ENCODE measurements around the gene SLC49A3.
"Not testable (repeated sequence)": the region's sequence is repeated elsewhere in the genome, so short reads cannot be mapped to it uniquely, and the experiment has no call there.

Gene SLC49A3

DNA sequence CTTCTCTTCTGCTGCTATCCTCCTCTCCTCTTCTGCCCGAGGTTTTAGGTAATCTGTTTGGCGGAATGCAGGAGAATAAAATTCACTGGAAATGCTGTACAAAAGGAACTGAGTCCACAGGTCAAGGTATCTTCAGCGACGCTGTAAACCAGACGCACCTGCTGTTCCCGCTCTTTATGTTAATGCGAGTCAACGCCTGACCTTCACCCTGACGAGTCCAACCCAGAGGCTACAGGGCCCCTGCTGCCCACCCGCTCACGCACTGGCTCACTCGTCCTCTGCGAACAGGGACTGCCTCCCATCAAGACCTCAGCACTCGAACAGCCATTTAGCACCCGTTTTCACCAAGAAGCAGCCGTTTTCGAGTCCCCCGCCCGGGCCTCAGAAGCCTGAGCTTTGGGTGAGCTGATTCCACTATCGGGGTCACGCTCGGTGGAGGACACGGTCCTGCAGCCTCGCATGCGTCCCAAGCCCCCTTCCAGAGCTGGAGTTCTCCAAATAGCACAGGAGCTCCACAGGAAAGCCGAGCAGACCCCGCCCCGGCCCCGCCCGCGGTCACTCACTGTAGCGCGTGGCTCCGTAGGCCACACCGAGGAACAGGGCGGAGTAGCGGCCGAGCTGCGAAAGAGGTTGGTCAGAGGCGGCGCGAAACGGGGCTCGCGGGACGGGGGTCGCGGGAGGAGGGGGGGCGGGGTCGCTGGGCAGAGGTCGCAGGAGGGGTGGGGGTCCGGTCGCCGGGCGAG is 15.4 kb downstream of the SLC49A3 start:
- H3K27me3 ChIP-seq (ENCODE audit: low read length) = no peaks in the 10 kb centered on the region
- no peaks in the 10 kb centered on the region for H4K20me1 ChIP-seq (ENCODE audit: low read depth, low read length)
- no peak overlapping the region for H2AFZ ChIP-seq (ENCODE audit: low read depth, low read length, severe bottlenecking)
- peak overlapping the region; percentile 70 for H3K4me3 ChIP-seq (ENCODE audit: insufficient read depth, low read length, poor library complexity, severe bottlenecking)
- H3F3A ChIP-seq (ENCODE audit: insufficient read depth) = peaks cover 42% of the 10 kb centered on the region
- peak overlapping the region; percentile 66 for H3K4me2 ChIP-seq (ENCODE audit: low read depth, low read length, poor library complexity, severe bottlenecking)
- H3K36me3 ChIP-seq (ENCODE audit: low read length) = no peaks in the 10 kb centered on the region
- peak overlapping the region; percentile 89 for H3K9ac ChIP-seq (ENCODE audit: low read length)
- TF ChIP-seq EZH2phosphoT487 (conservative IDR thresholded peaks at IDR 0.05; ENCODE audit: low read length) = no peak
- TF ChIP-seq, protein P1, sequence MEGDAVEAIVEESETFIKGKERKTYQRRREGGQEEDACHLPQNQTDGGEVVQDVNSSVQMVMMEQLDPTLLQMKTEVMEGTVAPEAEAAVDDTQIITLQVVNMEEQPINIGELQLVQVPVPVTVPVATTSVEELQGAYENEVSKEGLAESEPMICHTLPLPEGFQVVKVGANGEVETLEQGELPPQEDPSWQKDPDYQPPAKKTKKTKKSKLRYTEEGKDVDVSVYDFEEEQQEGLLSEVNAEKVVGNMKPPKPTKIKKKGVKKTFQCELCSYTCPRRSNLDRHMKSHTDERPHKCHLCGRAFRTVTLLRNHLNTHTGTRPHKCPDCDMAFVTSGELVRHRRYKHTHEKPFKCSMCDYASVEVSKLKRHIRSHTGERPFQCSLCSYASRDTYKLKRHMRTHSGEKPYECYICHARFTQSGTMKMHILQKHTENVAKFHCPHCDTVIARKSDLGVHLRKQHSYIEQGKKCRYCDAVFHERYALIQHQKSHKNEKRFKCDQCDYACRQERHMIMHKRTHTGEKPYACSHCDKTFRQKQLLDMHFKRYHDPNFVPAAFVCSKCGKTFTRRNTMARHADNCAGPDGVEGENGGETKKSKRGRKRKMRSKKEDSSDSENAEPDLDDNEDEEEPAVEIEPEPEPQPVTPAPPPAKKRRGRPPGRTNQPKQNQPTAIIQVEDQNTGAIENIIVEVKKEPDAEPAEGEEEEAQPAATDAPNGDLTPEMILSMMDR (IDR thresholded peaks at IDR 0.05; ENCODE audit: insufficient read depth, low read length, poor library complexity, severe bottlenecking) = no peak
- no peaks in the 10 kb centered on the region for H3K9me2 ChIP-seq (replicated peaks; ENCODE audit: insufficient read depth, low read length)
- no peaks in the 10 kb centered on the region for H3K9me3 ChIP-seq (ENCODE audit: insufficient read depth, low read length)
- H3K79me2 ChIP-seq (ENCODE audit: insufficient read depth, low read length) = peaks cover 14% of the 10 kb centered on the region
- H3K27ac ChIP-seq (ENCODE audit: low read depth, low read length) = peak overlapping the region; percentile 61

DNA sequence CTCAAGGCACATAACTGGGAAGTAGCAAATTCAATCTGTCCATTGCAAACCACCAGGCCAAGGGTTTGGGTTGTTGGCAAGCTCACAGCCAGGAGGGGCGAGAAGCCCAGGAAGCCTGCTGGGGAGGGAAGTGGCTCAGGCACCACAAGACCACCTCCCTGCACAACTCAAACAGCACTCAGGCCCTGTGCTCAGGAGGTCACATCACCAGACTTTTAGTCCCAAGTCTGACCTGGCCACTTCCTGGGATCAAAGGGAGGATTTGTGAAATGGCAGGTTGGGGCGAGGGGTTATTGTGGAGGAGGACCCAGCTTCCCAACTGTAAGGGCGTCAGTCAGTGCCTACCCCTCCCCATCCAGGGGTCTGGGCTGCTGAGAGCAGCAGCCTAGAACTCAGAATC is 17.2 kb downstream of the SLC49A3 start:
- no peak overlapping the region for H3K4me3 ChIP-seq (ENCODE audit: insufficient read depth, low read length, poor library complexity, severe bottlenecking)
- H4K20me1 ChIP-seq (ENCODE audit: low read depth, low read length) = no peaks in the 10 kb centered on the region
- no peaks in the 10 kb centered on the region for H3K9me3 ChIP-seq (ENCODE audit: insufficient read depth, low read length)
- no peak overlapping the region for H3K9ac ChIP-seq (ENCODE audit: low read length)
- H2AFZ ChIP-seq (ENCODE audit: low read depth, low read length, severe bottlenecking) = no peak overlapping the region
- H3K79me2 ChIP-seq (ENCODE audit: insufficient read depth, low read length) = peaks cover 14% of the 10 kb centered on the region
- no peaks in the 10 kb centered on the region for H3K36me3 ChIP-seq (ENCODE audit: low read length)
- TF ChIP-seq, protein P1 (IDR thresholded peaks at IDR 0.05; ENCODE audit: insufficient read depth, low read length, poor library complexity, severe bottlenecking) = no peak
- no peak for TF ChIP-seq EZH2phosphoT487 (conservative IDR thresholded peaks at IDR 0.05; ENCODE audit: low read length)
- H3F3A ChIP-seq (ENCODE audit: insufficient read depth) = peaks cover 33% of the 10 kb centered on the region
- H3K4me2 ChIP-seq (ENCODE audit: low read depth, low read length, poor library complexity, severe bottlenecking) = no peak overlapping the region
- no peak overlapping the region for H3K27ac ChIP-seq (ENCODE audit: low read depth, low read length)
- H3K9me2 ChIP-seq (replicated peaks; ENCODE audit: insufficient read depth, low read length) = no peaks in the 10 kb centered on the region
- H3K27me3 ChIP-seq (ENCODE audit: low read length) = no peaks in the 10 kb centered on the region

DNA sequence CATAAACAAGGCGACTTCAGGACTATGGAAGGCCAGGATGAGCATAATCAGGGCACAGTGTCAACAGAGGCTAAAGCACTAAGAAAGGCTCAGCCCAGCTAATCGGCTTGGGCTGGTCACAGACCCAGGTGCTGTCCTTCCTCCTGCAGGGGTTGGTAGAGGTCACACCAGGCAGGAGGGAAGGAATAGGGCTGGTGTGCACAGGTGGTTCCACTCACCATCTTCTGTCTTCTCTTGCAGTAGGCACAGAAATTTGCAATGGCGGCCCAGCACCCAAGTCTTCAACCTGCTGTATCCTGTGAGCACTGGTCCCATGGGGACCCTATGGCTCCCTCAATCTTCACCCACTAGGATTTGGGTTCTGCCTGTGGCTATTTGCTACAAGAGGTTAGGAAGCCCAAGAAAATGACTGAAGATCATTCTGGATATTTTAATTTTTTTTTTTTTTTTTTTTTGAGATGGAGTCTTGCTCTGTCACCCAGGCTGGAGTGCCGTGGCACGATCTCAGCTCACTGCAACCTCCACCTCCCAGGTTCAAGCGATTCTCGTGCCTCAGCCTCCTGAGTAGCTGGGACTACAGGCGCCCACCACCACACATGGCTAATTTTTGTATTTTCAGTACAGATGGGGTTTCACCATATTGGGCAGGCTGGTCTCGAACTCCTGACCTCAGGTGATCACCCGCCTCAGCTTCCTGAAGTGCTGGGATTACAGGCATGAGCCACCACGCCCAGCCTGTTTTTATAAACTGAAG is 19.0 kb downstream of the SLC49A3 start:
- H3K36me3 ChIP-seq (ENCODE audit: low read length); H3K9me3 ChIP-seq (ENCODE audit: insufficient read depth, low read length); H4K20me1 ChIP-seq (ENCODE audit: low read depth, low read length); H3K4me3 ChIP-seq (ENCODE audit: insufficient read depth, low read length, poor library complexity, severe bottlenecking); H2AFZ ChIP-seq (ENCODE audit: low read depth, low read length, severe bottlenecking); H3K9ac ChIP-seq (ENCODE audit: low read length); H3K27ac ChIP-seq (ENCODE audit: low read depth, low read length); H3K4me2 ChIP-seq (ENCODE audit: low read depth, low read length, poor library complexity, severe bottlenecking); H3K9me2 ChIP-seq (replicated peaks; ENCODE audit: insufficient read depth, low read length); H3K27me3 ChIP-seq (ENCODE audit: low read length): not testable (repeated sequence)
- Histone ChIP-seq H3F3A (ENCODE audit: insufficient read depth) (peaks cover 16% of the 10 kb centered on the region; the same call in 1 of the 2 replicates), H3K79me2 (ENCODE audit: insufficient read depth, low read length) (peaks cover 14% of the 10 kb centered on the region)

DNA sequence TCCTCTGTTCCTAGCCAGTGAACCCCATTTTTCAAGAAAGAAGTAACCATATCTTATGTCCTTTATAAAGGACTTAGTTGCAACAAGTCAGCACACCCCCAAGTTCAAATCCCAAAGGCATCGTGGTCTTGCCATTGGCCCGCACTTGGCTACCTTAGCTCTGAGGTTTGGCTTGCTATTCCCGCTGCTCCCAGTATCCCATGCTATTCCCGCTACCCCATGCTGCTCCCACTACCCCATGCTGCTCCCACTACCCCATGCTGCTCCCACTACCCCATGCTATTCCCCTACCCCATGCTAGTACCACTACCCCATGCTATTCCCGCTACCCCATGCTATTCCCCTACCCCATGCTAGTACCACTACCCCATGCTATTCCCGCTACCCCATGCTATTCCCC is 20.7 kb downstream of the SLC49A3 start:
- Histone ChIP-seq H3F3A (ENCODE audit: insufficient read depth) (peaks cover 16% of the 10 kb centered on the region; the same call in 1 of the 2 replicates), H3K27ac (ENCODE audit: low read depth, low read length) (peak overlapping the region; percentile 42)
- not testable (repeated sequence) for H3K79me2 ChIP-seq (ENCODE audit: insufficient read depth, low read length); H3K27me3 ChIP-seq (ENCODE audit: low read length); H3K4me2 ChIP-seq (ENCODE audit: low read depth, low read length, poor library complexity, severe bottlenecking); H3K9me3 ChIP-seq (ENCODE audit: insufficient read depth, low read length); H3K9ac ChIP-seq (ENCODE audit: low read length); H3K9me2 ChIP-seq (replicated peaks; ENCODE audit: insufficient read depth, low read length); H2AFZ ChIP-seq (ENCODE audit: low read depth, low read length, severe bottlenecking); H3K36me3 ChIP-seq (ENCODE audit: low read length); H3K4me3 ChIP-seq (ENCODE audit: insufficient read depth, low read length, poor library complexity, severe bottlenecking); H4K20me1 ChIP-seq (ENCODE audit: low read depth, low read length)
